Lower lobe of right lung (tissue), 2 donors: ENCODE data around the gene CD160. TPM values are rescaled to one million over a fixed set of nuclear protein-coding genes. Genes with fewer than 3 reads are reported as not detected.

Experiments
- ATAC-seq, 2 donors: fragments of 200-7000 bp; cut with Tn5 transposase; one replicate each; pipeline ENCODE4 v1.9.1; 2020 to 2022; ENCODE audit warnings: mild to moderate bottlenecking in 2 of 2, moderate library complexity in 2 of 2
- DNase-seq: peaks from one replicate; pipeline ENCODE4 v3.0.0-alpha.2; 2020
- H3K27ac ChIP-seq: fragments of 200-600 bp; one replicate; pipeline ENCODE4 v1.8.0; 2022
- H3K27me3 ChIP-seq: fragments of 200-600 bp; one replicate; pipeline ENCODE4 v1.8.0; 2022; ENCODE audit warnings: low read depth
- H3K36me3 ChIP-seq: fragments of 200-600 bp; one replicate; pipeline ENCODE4 v1.8.0; 2022; ENCODE audit warnings: mild to moderate bottlenecking
- H3K4me1 ChIP-seq: fragments of 200-600 bp; one replicate; pipeline ENCODE4 v1.8.0; 2022
- H3K4me3 ChIP-seq: fragments of 200-600 bp; one replicate; pipeline ENCODE4 v1.8.0; 2022; ENCODE audit warnings: mild to moderate bottlenecking
- H3K9me3 ChIP-seq: fragments of 200-600 bp; one replicate; pipeline ENCODE4 v1.8.0; 2022
- CTCF ChIP-seq: fragments of 200-600 bp; IDR thresholded peaks from one replicate; pipeline ENCODE4 v1.8.0; 2022; ENCODE audit warnings: antibody characterized with exemption, mild to moderate bottlenecking
- intact Hi-C: fragments of 100-400 bp; cut with DNase I; formaldehyde crosslinking; loops from one replicate; pipeline ENCODE4 v1.11.0; 2022
- total RNA-seq: library from RNA; stranded (reverse); fragmentation: NEBNext Ultra II Directional; extraction: Animal tissue kit (Norgen Biotek cat#: 25700); gene quantifications from one replicate; pipeline ENCODE4 v1.2.1, GENCODE V29; 2021
- donor health status: DM: no; HTN: yes; CAD: no; lungs with severe emphysema.

Gene CD160
- total RNA-seq, 1 donor from 2014 or later: 1.1 TPM

GRCh38 chr1:145729196-145729595 lies 9.9 kb downstream of the CD160 start:
- DNase-seq (no peak), ATAC-seq (no peak)
- Histone ChIP-seq H3K27ac (no peak overlapping the region), H3K9me3 (no peaks in the 10 kb centered on the region), H3K36me3 (no peaks in the 10 kb centered on the region), H3K4me1 (no peaks in the 10 kb centered on the region), H3K4me3 (no peak overlapping the region), H3K27me3 (no peaks in the 10 kb centered on the region)
- intact Hi-C loops: no loop called here
- no peak for TF ChIP-seq CTCF

GRCh38 chr1:145729666-145730436 lies 10.6 kb downstream of the CD160 start:
- intact Hi-C loops: no loop called here
- Histone ChIP-seq H3K27me3 (no peaks in the 10 kb centered on the region), H3K4me3 (no peak overlapping the region), H3K9me3 (no peaks in the 10 kb centered on the region), H3K36me3 (no peaks in the 10 kb centered on the region), H3K27ac (no peak overlapping the region), H3K4me1 (no peaks in the 10 kb centered on the region)
- ATAC-seq (no peak), DNase-seq (no peak)
- no peak for TF ChIP-seq CTCF

- no peak for TF ChIP-seq CTCF
- H3K9me3 ChIP-seq: no peaks in the 10 kb centered on the region
- no peak overlapping the region for H3K27ac ChIP-seq
- DNase-seq (no peak), ATAC-seq (no peak)
- no peaks in the 10 kb centered on the region for H3K4me1 ChIP-seq
- H3K36me3 ChIP-seq: no peaks in the 10 kb centered on the region
- intact Hi-C loops: no loop called here
- H3K4me3 ChIP-seq: no peak overlapping the region
- no peaks in the 10 kb centered on the region for H3K27me3 ChIP-seq
Measured at GRCh38 chr1:145730467-145730866, 11.2 kb downstream of the CD160 start.

GRCh38 chr1:145730900-145731299 lies 11.6 kb downstream of the CD160 start:
- Histone ChIP-seq H3K4me1 (no peaks in the 10 kb centered on the region), H3K36me3 (no peaks in the 10 kb centered on the region), H3K27me3 (no peaks in the 10 kb centered on the region), H3K27ac (no peak overlapping the region), H3K4me3 (no peak overlapping the region), H3K9me3 (no peaks in the 10 kb centered on the region)
- TF ChIP-seq CTCF: no peak
- intact Hi-C loops: no loop called here
- DNase-seq (no peak), ATAC-seq (no peak)

GRCh38 chr1:145736191-145736590 lies 16.9 kb downstream of the CD160 start:
- Histone ChIP-seq H3K36me3 (peaks cover 3% of the 10 kb centered on the region), H3K27me3 (no peaks in the 10 kb centered on the region), H3K4me3 (no peak overlapping the region), H3K4me1 (no peaks in the 10 kb centered on the region), H3K27ac (no peak overlapping the region), H3K9me3 (no peaks in the 10 kb centered on the region)
- intact Hi-C loops: no loop called here
- ATAC-seq (no peak), DNase-seq (no peak)
- TF ChIP-seq CTCF: no peak
